Cardiac muscle cell (in vitro differentiated cells and primary cell): Measurements from ENCODE around the gene ZMYND11. TPM values are rescaled to one million over a fixed set of nuclear protein-coding genes. Genes with fewer than 3 reads are reported as not detected.

Source experiments
- DNase-seq, 2 donors: peaks; one replicate each; pipeline versions ENCODE4 v3.0.0 to v3.0.0-alpha.2; 2010 to 2017; ENCODE audit warnings: low read depth in 1 of 2, low spot score in 1 of 2
- H3K27ac ChIP-seq: fragments of 200-600 bp; sonication (generic); 2 replicates; pipeline ENCODE4 v1.5.1; 2016
- H3K27me3 ChIP-seq: fragments of 200-600 bp; sonication (generic); 2 replicates; pipeline ENCODE4 v1.6.0; 2016; ENCODE audit warnings: control low read depth
- H3K36me3 ChIP-seq: fragments of 200-600 bp; sonication (generic); 2 replicates; pipeline ENCODE4 v1.5.1; 2016; ENCODE audit warnings: control low read depth
- H3K4me1 ChIP-seq: fragments of 200-600 bp; sonication (generic); 2 replicates; pipeline ENCODE4 v1.8.1; 2017; ENCODE audit warnings: low read depth, mild to moderate bottlenecking, mixed run types
- H3K4me3 ChIP-seq: fragments of 200-600 bp; sonication (generic); 2 replicates; pipeline ENCODE4 v1.5.1; 2016; ENCODE audit warnings: mild to moderate bottlenecking
- H3K9me3 ChIP-seq: fragments of 200-600 bp; sonication (generic); 2 replicates; pipeline ENCODE4 v1.5.1; 2017; ENCODE audit warnings: low read depth, mild to moderate bottlenecking, control low read depth
- CTCF ChIP-seq: IDR thresholded peaks from 2 replicates; pipeline ENCODE4 v1.5.1; 2012; ENCODE audit warnings: low read depth, mild to moderate bottlenecking, low read length
- polyA plus RNA-seq: library from polyadenylated mRNA; unstranded; fragments of >200 nt; fragmentation: Nextera tagmentation; extraction: Ambion mirVana; gene quantifications from 2 replicates; pipeline ENCODE4 v1.2.1, GENCODE V29; 2016
- total RNA-seq: library from RNA; depleted of rRNA; stranded (reverse); fragments of >200 nt; gene quantifications from 2 replicates; pipeline ENCODE4 v1.2.3, GENCODE V29; 2016

ZMYND11 gene
- total and polyA plus RNA-seq, 2 experiments from 2014 or later: 34.3 to 65.8 TPM

GRCh38 chr10:241966-242643 lies 106.8 kb downstream of the ZMYND11 start:
- H3K27ac ChIP-seq: no peak overlapping the region
- DNase-seq: no peak
- H3K36me3 ChIP-seq: peaks cover 26% of the 10 kb centered on the region
- H3K4me3 ChIP-seq: no peak overlapping the region
- H3K4me1 ChIP-seq: no peaks in the 10 kb centered on the region
- TF ChIP-seq CTCF: no peak
- H3K27me3 ChIP-seq: no peaks in the 10 kb centered on the region
- no peaks in the 10 kb centered on the region for H3K9me3 ChIP-seq

GRCh38 chr10:244227-244626 lies 109.0 kb downstream of the ZMYND11 start:
- no peak overlapping the region for H3K27ac ChIP-seq
- DNase-seq: no peak
- no peak overlapping the region for H3K4me3 ChIP-seq
- H3K4me1 ChIP-seq: no peaks in the 10 kb centered on the region
- no peaks in the 10 kb centered on the region for H3K9me3 ChIP-seq
- H3K36me3 ChIP-seq: peaks cover 39% of the 10 kb centered on the region
- TF ChIP-seq CTCF: no peak
- H3K27me3 ChIP-seq: no peaks in the 10 kb centered on the region

GRCh38 chr10:246431-246830 lies 111.2 kb downstream of the ZMYND11 start:
- TF ChIP-seq CTCF: no peak
- H3K4me1 ChIP-seq: no peaks in the 10 kb centered on the region
- no peaks in the 10 kb centered on the region for H3K27me3 ChIP-seq
- H3K36me3 ChIP-seq: peaks cover 49% of the 10 kb centered on the region
- no peak for DNase-seq
- H3K4me3 ChIP-seq: no peak overlapping the region
- H3K27ac ChIP-seq: no peak overlapping the region
- H3K9me3 ChIP-seq: no peaks in the 10 kb centered on the region

GRCh38 chr10:247480-247879 lies 112.2 kb downstream of the ZMYND11 start:
- TF ChIP-seq CTCF: no peak
- no peaks in the 10 kb centered on the region for H3K27me3 ChIP-seq
- peaks cover 50% of the 10 kb centered on the region for H3K36me3 ChIP-seq
- no peaks in the 10 kb centered on the region for H3K4me1 ChIP-seq
- H3K4me3 ChIP-seq: no peak overlapping the region
- H3K9me3 ChIP-seq: no peaks in the 10 kb centered on the region
- H3K27ac ChIP-seq: no peak overlapping the region
- no peak for DNase-seq

GRCh38 chr10:248307-248706 lies 113.1 kb downstream of the ZMYND11 start:
- Histone ChIP-seq H3K27me3 (no peaks in the 10 kb centered on the region), H3K27ac (no peak overlapping the region), H3K4me3 (no peak overlapping the region), H3K9me3 (no peaks in the 10 kb centered on the region), H3K4me1 (no peaks in the 10 kb centered on the region), H3K36me3 (peaks cover 58% of the 10 kb centered on the region)
- TF ChIP-seq CTCF: no peak
- DNase-seq: no peak
